Activated CD8-positive, alpha-beta memory T cell treated with anti-CD3 and anti-CD28 coated beads, Interleukin-2, amount 50 U/mL, for 4 hours (primary cell): ENCODE results near the gene HNRNPUL2.
"Not testable (repeated sequence)": the region's sequence is repeated elsewhere in the genome, so short reads cannot be mapped to it uniquely, and the experiment has no call there.

Experiments
- DNase-seq: peaks from one replicate; pipeline ENCODE4 v3.0.0-alpha.2; 2020

HNRNPUL2 gene

GRCh38 chr11:62727165-62727871 lies at the start of gene HNRNPUL2:
TSS of gene HNRNPUL2 (minus strand) at chr11:62727457. CDS start at chr11:62727156, 301 bp downstream.
- peak; percentile 97 for DNase-seq

- no peak for DNase-seq
Observed at GRCh38 chr11:62775646-62776045, 48.4 kb upstream of the HNRNPUL2 start.

- no peak for DNase-seq
Observed at GRCh38 chr11:62774407-62774806, 47.1 kb upstream of the HNRNPUL2 start.

GRCh38 chr11:62771144-62772021 lies 44.1 kb upstream of the HNRNPUL2 start, which contains the start of gene TAF6L:
TSS of gene TAF6L (plus strand) at chr11:62771396. CDS start at chr11:62775784, 4,388 bp downstream.
- DNase-seq, result peak; percentile 90

GRCh38 chr11:62770778-62771143 lies 43.5 kb upstream of the HNRNPUL2 start:
- no peak for DNase-seq

GRCh38 chr11:62760867-62761227 lies 33.6 kb upstream of the HNRNPUL2 start:
- DNase-seq, result not testable (repeated sequence)

- DNase-seq, result no peak
Observed at GRCh38 chr11:62757846-62758788, 30.9 kb upstream of the HNRNPUL2 start.

- DNase-seq, result no peak
Observed at GRCh38 chr11:62755086-62755615, 27.9 kb upstream of the HNRNPUL2 start.

- peak; percentile 93 for DNase-seq
Observed at GRCh38 chr11:62753736-62754603, 26.7 kb upstream of the HNRNPUL2 start, which contains the start of gene ZBTB3. TSS of gene ZBTB3 (minus strand) at chr11:62754160. CDS start at chr11:62753664, 496 bp downstream.

GRCh38 chr11:62752994-62753735 lies 25.9 kb upstream of the HNRNPUL2 start:
- no peak for DNase-seq

GRCh38 chr11:62752177-62752785 lies 25.0 kb upstream of the HNRNPUL2 start:
- no peak for DNase-seq

- not testable (repeated sequence) for DNase-seq
Observed at GRCh38 chr11:62749931-62750330, 22.7 kb upstream of the HNRNPUL2 start.

- no peak for DNase-seq
Observed at GRCh38 chr11:62747475-62748160, 20.4 kb upstream of the HNRNPUL2 start.

GRCh38 chr11:62737196-62737595 lies 9.9 kb upstream of the HNRNPUL2 start:
- DNase-seq, result no peak

GRCh38 chr11:62732830-62733229 lies 5.6 kb upstream of the HNRNPUL2 start:
- no peak for DNase-seq

- DNase-seq, result not testable (repeated sequence)
Observed at GRCh38 chr11:62730076-62730475, 2.8 kb upstream of the HNRNPUL2 start.

- DNase-seq, result peak; percentile 80
Observed at GRCh38 chr11:62728171-62728988, 1.1 kb upstream of the HNRNPUL2 start, which contains the start of gene TTC9C. TSS of gene TTC9C (plus strand) at chr11:62728486. CDS start at chr11:62728849, 363 bp downstream.

- peak; percentile 73 for DNase-seq
Observed at GRCh38 chr11:62727872-62728170, 564 bp upstream of the HNRNPUL2 start.

GRCh38 chr11:62726915-62727164 lies 417 bp downstream of the HNRNPUL2 start:
- DNase-seq, result no peak
